Esophagus squamous epithelium (tissue), 4 donors: ENCODE data around the gene PRR15L.

Source experiments
- POLR2A ChIP-seq, 4 donors: fragments of 450-650 bp; IDR thresholded peaks; one replicate each; pipeline ENCODE4 v1.6.1; 2017; ENCODE audit warnings: antibody characterized with exemption in 4 of 4, mild to moderate bottlenecking in 4 of 4, moderate library complexity in 3 of 4
- TF ChIP-seq, protein P1 (sequence below), 6 experiments: fragments of 450-650 bp in 4 of 6; fragments of 200-600 bp in 2 of 6; sonication (generic) in 2 of 6; IDR thresholded peaks; one replicate each; pipeline ENCODE4 v1.5.1; 2016 to 2019; ENCODE audit warnings: antibody characterized with exemption in 6 of 6, mild to moderate bottlenecking in 4 of 6, moderate library complexity in 4 of 6

DNA sequence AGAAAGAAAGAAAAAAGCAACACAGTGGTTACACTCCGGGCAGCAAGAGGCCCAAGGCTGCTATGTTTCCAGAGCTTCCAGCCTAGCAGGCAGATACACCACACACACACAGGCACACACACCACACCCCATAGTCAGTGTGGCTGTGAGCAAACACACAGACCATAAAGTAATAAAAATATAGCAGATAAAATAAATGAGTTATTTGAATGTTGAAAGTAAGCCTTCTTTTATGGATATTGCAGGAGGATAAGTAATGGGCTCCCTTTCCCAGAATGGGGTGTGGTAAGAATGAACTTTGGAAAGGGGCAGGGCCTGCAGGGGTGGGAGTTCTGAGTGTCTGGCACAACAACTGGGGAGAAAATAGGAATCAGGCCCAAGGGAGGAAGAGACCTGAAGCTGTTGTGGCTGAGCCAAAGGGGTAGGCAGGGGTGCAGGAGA is 8.4 kb upstream of the PRR15L start:
- TF ChIP-seq, protein P1, sequence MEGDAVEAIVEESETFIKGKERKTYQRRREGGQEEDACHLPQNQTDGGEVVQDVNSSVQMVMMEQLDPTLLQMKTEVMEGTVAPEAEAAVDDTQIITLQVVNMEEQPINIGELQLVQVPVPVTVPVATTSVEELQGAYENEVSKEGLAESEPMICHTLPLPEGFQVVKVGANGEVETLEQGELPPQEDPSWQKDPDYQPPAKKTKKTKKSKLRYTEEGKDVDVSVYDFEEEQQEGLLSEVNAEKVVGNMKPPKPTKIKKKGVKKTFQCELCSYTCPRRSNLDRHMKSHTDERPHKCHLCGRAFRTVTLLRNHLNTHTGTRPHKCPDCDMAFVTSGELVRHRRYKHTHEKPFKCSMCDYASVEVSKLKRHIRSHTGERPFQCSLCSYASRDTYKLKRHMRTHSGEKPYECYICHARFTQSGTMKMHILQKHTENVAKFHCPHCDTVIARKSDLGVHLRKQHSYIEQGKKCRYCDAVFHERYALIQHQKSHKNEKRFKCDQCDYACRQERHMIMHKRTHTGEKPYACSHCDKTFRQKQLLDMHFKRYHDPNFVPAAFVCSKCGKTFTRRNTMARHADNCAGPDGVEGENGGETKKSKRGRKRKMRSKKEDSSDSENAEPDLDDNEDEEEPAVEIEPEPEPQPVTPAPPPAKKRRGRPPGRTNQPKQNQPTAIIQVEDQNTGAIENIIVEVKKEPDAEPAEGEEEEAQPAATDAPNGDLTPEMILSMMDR (IDR thresholded peaks at IDR 0.05) = no peak
- TF ChIP-seq POLR2A (IDR thresholded peaks at IDR 0.05) = no peak
